CD4-positive, CD25-positive, alpha-beta regulatory T cell (primary cell): ENCODE measurements around the gene IL17RA. TPM values are rescaled to one million over a fixed set of nuclear protein-coding genes. Genes with fewer than 3 reads are reported as not detected.
"Not testable (repeated sequence)": the region's sequence is repeated elsewhere in the genome, so short reads cannot be mapped to it uniquely, and the experiment has no call there.

ENCODE experiments used
- ATAC-seq, 2 donors: fragments of 150-1000 bp; cut with Tn5 transposase; one replicate each; pipeline ENCODE4 v1.10.0; 2021; ENCODE audit warnings: low read depth in 2 of 2, moderate number of reproducible peaks in 2 of 2, moderate library complexity in 1 of 2
- DNase-seq, 3 donors: peaks; one replicate each; pipeline versions ENCODE4 v3.0.0 to v3.0.0-alpha.2; 2012 to 2022; ENCODE audit warnings: mixed read lengths in 1 of 3
- H3K27ac ChIP-seq: one replicate; pipeline ENCODE4 v1.7.0; 2013; ENCODE audit warnings: mild to moderate bottlenecking, low read length; ENCODE audit not compliant: insufficient read depth, poor library complexity, severe bottlenecking
- H3K27me3 ChIP-seq: one replicate; pipeline ENCODE4 v1.7.0; 2013; ENCODE audit warnings: low read length; ENCODE audit not compliant: control insufficient read depth, insufficient read depth
- H3K36me3 ChIP-seq: one replicate; pipeline ENCODE4 v1.7.0; 2013; ENCODE audit warnings: mild to moderate bottlenecking, low read length, moderate library complexity; ENCODE audit not compliant: control insufficient read depth, insufficient read depth
- H3K4me1 ChIP-seq: 2 replicates; pipeline ENCODE4 v1.7.0; 2013; ENCODE audit warnings: mild to moderate bottlenecking, low read length; ENCODE audit not compliant: insufficient read depth, control insufficient read depth, poor library complexity, severe bottlenecking
- H3K4me3 ChIP-seq: one replicate; pipeline ENCODE4 v1.7.0; 2013; ENCODE audit warnings: low read depth, mild to moderate bottlenecking, low read length, moderate library complexity
- H3K9me3 ChIP-seq, 2 experiments: 1 replicate in 1 of 2; 2 replicates in 1 of 2; pipeline ENCODE4 v1.7.0; 2013; ENCODE audit warnings: low read length in 2 of 2, mild to moderate bottlenecking in 1 of 2, moderate library complexity in 1 of 2; ENCODE audit not compliant: control insufficient read depth in 2 of 2
- H3K27ac Mint-ChIP-seq, 3 donors: one replicate each; pipeline ENCODE4 v1.8.0; 2020 to 2022; ENCODE audit warnings: mild to moderate bottlenecking in 3 of 3, mixed read lengths in 3 of 3, moderate library complexity in 2 of 3
- H3K27me3 Mint-ChIP-seq: one replicate; pipeline ENCODE4 v1.8.0; 2022; ENCODE audit warnings: mild to moderate bottlenecking, mixed read lengths
- H3K36me3 Mint-ChIP-seq: one replicate; pipeline ENCODE4 v1.8.0; 2020; ENCODE audit warnings: mixed read lengths
- H3K4me1 Mint-ChIP-seq, 4 donors: one replicate each; pipeline ENCODE4 v1.8.0; 2020 to 2022; ENCODE audit warnings: mixed read lengths in 4 of 4, mild to moderate bottlenecking in 1 of 4
- H3K4me3 Mint-ChIP-seq, 4 donors: one replicate each; pipeline ENCODE4 v1.8.0; 2020 to 2022; ENCODE audit warnings: mild to moderate bottlenecking in 4 of 4, mixed read lengths in 4 of 4, moderate library complexity in 3 of 4
- H3K9me3 Mint-ChIP-seq, 7 donors: one replicate each; pipeline ENCODE4 v1.8.0; 2020 to 2022; ENCODE audit warnings: mixed read lengths in 7 of 7, mild to moderate bottlenecking in 3 of 7, moderate library complexity in 2 of 7
- polyA plus RNA-seq, 4 donors: library from polyadenylated mRNA; unstranded; fragments of 300-500 nt; fragmentation: Illumina TruSeq; gene quantifications; one replicate each; pipeline ENCODE4 v1.2.3, GENCODE V29; 2021
- total RNA-seq: library from RNA; stranded (reverse); gene quantifications from one replicate; pipeline ENCODE4 v1.2.3, GENCODE V29; 2022

IL17RA gene
- total and polyA plus RNA-seq, 5 donors from 2014 or later, result 21.7 to 48.2 (median 27.5) TPM

GRCh38 chr22:17140826-17141766 lies 56.3 kb downstream of the IL17RA start:
- Histone ChIP-seq H3K4me3 (no peak overlapping the region), H3K36me3 (peaks cover 47% of the 10 kb centered on the region), H3K27ac (no peak overlapping the region), H3K27me3 (no peaks in the 10 kb centered on the region), H3K4me1 (no peaks in the 10 kb centered on the region), H3K9me3 (no peaks in the 10 kb centered on the region)
- Mint-ChIP-seq H3K4me1 (no peaks in the 10 kb centered on the region), H3K27ac (no peak overlapping the region), H3K9me3 (no peaks in the 10 kb centered on the region), H3K4me3 (no peak overlapping the region), H3K36me3 (peaks cover 36% of the 10 kb centered on the region), H3K27me3 (no peaks in the 10 kb centered on the region)
- DNase-seq (no peak), ATAC-seq (no peak)

- Histone ChIP-seq H3K4me3 (no peak overlapping the region), H3K36me3 (peaks cover 39% of the 10 kb centered on the region), H3K4me1 (no peaks in the 10 kb centered on the region), H3K27me3 (no peaks in the 10 kb centered on the region), H3K27ac (no peak overlapping the region), H3K9me3 (no peaks in the 10 kb centered on the region)
- no peak for DNase-seq
- no peak for ATAC-seq
- Mint-ChIP-seq H3K36me3 (peaks cover 30% of the 10 kb centered on the region), H3K9me3 (no peaks in the 10 kb centered on the region), H3K27ac (peak overlapping the region in 1 of 3 donors; percentile 46), H3K4me3 (no peak overlapping the region), H3K4me1 (no peaks in the 10 kb centered on the region), H3K27me3 (no peaks in the 10 kb centered on the region)
Observed at GRCh38 chr22:17143101-17143500, 58.3 kb downstream of the IL17RA start.

- no peak overlapping the region for H3K4me3 ChIP-seq
- no peaks in the 10 kb centered on the region for H3K4me1 ChIP-seq
- H3K27me3 Mint-ChIP-seq, result no peaks in the 10 kb centered on the region
- no peaks in the 10 kb centered on the region for H3K27me3 ChIP-seq
- H3K36me3 Mint-ChIP-seq, result peaks cover 25% of the 10 kb centered on the region
- no peak overlapping the region for H3K27ac ChIP-seq
- peaks cover 35% of the 10 kb centered on the region for H3K36me3 ChIP-seq
- no peak for ATAC-seq
- no peaks in the 10 kb centered on the region for H3K4me1 Mint-ChIP-seq
- no peak overlapping the region for H3K27ac Mint-ChIP-seq
- no peaks in the 10 kb centered on the region for H3K9me3 ChIP-seq
- no peaks in the 10 kb centered on the region for H3K9me3 Mint-ChIP-seq
- no peak overlapping the region for H3K4me3 Mint-ChIP-seq
- DNase-seq, result no peak
Observed at GRCh38 chr22:17143826-17144225, 59.0 kb downstream of the IL17RA start.

DNA sequence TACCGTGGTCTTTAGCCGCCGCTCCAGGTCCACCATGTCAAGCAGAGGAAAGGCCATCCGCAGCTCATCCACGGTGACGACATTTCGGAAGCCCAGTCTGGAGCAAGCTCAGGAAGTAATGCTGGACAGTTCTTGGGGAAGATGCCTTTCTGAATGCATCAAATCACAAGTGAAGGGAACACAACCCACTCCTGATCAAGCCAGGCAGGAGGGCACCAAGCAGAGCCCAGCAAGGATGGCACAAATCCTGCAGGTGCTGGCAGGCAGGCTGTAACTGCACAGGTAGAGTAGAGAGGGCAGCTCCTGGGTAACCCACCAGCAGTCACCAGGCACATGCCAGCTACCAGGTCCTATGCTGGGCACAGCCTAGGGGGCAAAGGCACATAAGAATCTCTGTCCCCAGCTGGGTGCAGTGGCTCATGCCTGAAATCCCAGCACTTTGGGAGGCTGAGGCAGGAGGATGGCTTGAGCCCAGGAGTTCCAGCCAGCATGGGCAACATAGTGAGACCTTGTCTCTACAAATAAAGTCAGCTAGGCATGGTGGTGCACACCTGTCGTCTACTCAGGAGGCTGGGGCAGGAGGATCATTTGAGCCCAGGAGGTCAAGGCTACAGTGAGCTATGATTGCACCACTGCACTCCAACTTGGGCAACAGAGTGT lies 60.4 kb downstream of the IL17RA start:
- no peaks in the 10 kb centered on the region for H3K27me3 ChIP-seq
- H3K4me1 Mint-ChIP-seq, result no peaks in the 10 kb centered on the region
- DNase-seq (no peak), ATAC-seq (no peak)
- H3K9me3 ChIP-seq, result no peaks in the 10 kb centered on the region
- no peaks in the 10 kb centered on the region for H3K4me1 ChIP-seq
- H3K36me3 Mint-ChIP-seq, result peaks cover 21% of the 10 kb centered on the region
- peak overlapping the region in 1 of 3 donors; percentile 38 for H3K27ac Mint-ChIP-seq
- no peak overlapping the region for H3K4me3 ChIP-seq
- H3K4me3 Mint-ChIP-seq, result no peak overlapping the region
- H3K9me3 Mint-ChIP-seq, result no peaks in the 10 kb centered on the region
- H3K27me3 Mint-ChIP-seq, result no peaks in the 10 kb centered on the region
- peaks cover 36% of the 10 kb centered on the region for H3K36me3 ChIP-seq
- no peak overlapping the region for H3K27ac ChIP-seq

DNA sequence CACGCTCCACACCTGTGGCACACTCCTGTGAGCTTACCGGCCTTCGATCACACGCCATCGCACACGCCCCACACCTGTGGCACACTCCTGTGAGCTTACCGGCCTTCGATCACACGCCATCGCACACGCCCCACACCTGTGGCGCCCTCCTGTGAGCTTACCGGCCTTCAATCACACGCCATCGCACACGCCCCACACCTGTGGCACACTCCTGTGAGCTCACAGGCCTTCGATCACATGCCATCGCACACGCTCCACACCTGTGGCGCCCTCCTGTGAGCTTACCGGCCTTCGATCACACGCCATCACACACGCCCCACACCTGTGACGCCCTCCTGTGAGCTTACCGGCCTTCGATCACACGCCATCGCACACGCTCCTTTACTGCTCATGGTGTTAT lies 62.7 kb downstream of the IL17RA start:
- H3K4me3 Mint-ChIP-seq, ATAC-seq, H3K9me3 ChIP-seq, DNase-seq, H3K27me3 ChIP-seq, H3K27me3 Mint-ChIP-seq, H3K9me3 Mint-ChIP-seq, H3K27ac ChIP-seq, H3K4me1 ChIP-seq, H3K4me3 ChIP-seq: not testable (repeated sequence)
- H3K36me3 Mint-ChIP-seq, result peaks cover 14% of the 10 kb centered on the region
- peaks cover 0 to 11% (median 5%) of the 10 kb centered on the region in 4 donors for H3K4me1 Mint-ChIP-seq
- H3K36me3 ChIP-seq, result peaks cover 25% of the 10 kb centered on the region
- H3K27ac Mint-ChIP-seq, result peak overlapping the region in 1 of 3 donors; percentile 52

DNA sequence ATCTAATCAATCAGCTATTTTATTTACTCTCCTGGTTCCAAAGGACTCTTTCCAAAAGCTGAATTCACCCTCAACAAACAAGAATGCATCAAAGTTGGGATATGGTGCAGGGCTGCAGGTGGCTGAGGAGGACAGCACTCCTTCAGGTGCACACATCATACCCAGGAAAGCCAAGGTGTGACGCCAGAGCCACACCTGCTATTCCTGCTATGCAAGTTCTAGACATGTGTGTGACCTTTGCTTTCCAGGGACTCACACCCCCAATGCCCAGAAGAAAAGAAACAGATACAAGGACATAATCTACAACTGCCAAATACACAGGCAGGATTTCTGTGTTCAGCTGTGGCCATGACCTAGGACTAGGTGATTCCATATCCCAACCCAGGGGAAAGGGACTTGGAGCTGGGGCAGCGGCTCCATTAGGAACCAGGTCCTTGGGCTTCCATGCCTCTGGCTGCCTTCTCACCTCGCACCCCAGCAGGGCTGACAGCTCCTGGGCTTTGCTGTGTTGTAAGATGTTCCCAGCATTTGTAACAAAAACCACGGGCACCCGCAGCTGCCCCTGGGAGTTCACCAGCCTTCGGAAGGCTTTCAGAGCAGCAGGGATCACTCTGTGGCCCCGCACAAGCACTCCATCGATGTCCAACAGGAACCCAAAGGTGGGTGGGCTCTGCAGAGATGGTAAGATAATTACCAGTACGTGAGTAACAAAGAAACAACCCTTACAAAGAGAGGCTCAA lies 64.4 kb downstream of the IL17RA start:
- H3K4me1 Mint-ChIP-seq, result peaks cover 0 to 19% (median 9%) of the 10 kb centered on the region in 4 donors
- H3K27ac Mint-ChIP-seq, result no peak overlapping the region
- ATAC-seq, result no peak

DNA sequence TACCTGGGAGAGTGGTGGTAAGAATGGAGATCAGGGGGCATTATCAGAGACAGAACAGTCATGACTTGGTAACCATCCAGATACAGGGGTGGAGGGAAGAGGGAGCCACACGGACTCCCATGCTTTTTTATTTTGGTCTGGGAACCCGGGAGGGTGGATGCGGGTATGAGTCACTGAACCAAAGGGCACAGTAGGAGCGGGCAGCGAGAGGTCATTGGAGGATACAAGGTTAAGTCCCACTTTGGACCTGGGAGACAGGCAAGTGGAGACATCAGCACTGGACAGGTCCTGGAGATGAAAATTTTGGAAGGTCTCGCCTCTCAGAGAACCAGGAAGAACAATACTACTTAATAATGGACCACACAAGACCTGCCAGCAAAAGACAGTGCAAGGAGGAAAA lies 67.5 kb downstream of the IL17RA start:
- peaks cover 0 to 43% (median 16%) of the 10 kb centered on the region in 4 donors for H3K4me1 Mint-ChIP-seq
- Histone ChIP-seq H3K27ac (no peak overlapping the region), H3K4me3 (no peak overlapping the region), H3K9me3 (no peaks in the 10 kb centered on the region), H3K36me3 (peaks cover 9% of the 10 kb centered on the region), H3K27me3 (no peaks in the 10 kb centered on the region), H3K4me1 (peaks cover 6% of the 10 kb centered on the region)
- H3K27me3 Mint-ChIP-seq, result no peaks in the 10 kb centered on the region
- DNase-seq (no peak), ATAC-seq (no peak)
- peak overlapping the region in 1 of 4 donors; percentile 43 for H3K4me3 Mint-ChIP-seq
- peaks cover 3% of the 10 kb centered on the region for H3K36me3 Mint-ChIP-seq
- H3K9me3 Mint-ChIP-seq, result no peaks in the 10 kb centered on the region
- H3K27ac Mint-ChIP-seq, result peak overlapping the region in 1 of 3 donors; percentile 9

More for the DNA sequence above, 64.4 kb downstream of the IL17RA start:
- H3K36me3 Mint-ChIP-seq, result peaks cover 3% of the 10 kb centered on the region
- no peak overlapping the region for H3K27ac ChIP-seq
- H3K9me3 ChIP-seq, result no peaks in the 10 kb centered on the region
- no peak for DNase-seq
- no peaks in the 10 kb centered on the region for H3K9me3 Mint-ChIP-seq
- no peaks in the 10 kb centered on the region for H3K27me3 Mint-ChIP-seq
- H3K4me1 ChIP-seq, result no peaks in the 10 kb centered on the region
- H3K36me3 ChIP-seq, result peaks cover 13% of the 10 kb centered on the region
- H3K27me3 ChIP-seq, result no peaks in the 10 kb centered on the region
- no peak overlapping the region for H3K4me3 ChIP-seq
- H3K4me3 Mint-ChIP-seq, result no peak overlapping the region
